Measurements from ENCODE around the gene WDR72.

DNA sequence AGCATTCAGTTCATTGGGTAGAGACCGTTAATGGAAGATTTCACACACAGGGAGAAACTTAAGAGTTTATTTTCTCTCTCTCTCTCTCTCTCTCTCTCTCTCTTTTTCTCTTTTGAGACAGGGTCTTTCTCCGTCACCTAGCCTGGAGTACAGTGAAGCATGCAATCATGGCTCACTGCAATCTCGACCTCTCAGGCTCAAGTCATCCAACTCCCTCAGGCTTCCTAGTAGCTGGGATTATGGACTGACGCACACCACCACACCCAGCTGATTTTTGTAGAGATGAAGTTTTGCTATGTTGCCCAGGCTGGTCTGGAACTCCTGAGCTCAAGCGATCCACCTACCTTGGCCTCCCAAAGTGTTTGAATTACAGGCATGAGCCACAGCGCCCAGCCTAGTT lies 1.6 kb downstream of the WDR72 start:
- TF ChIP-seq CTCF (IDR thresholded peaks at IDR 0.05; ENCODE audit: insufficient read depth, low read length) (no peak), SPI1 (IDR thresholded peaks at IDR 0.05; ENCODE audit: borderline replicate concordance, low read depth) (no peak)
